ENCODE data around the gene PITX1.

- TF ChIP-seq CTCF (IDR thresholded peaks at IDR 0.05; ENCODE audit: insufficient read depth, low read length, poor library complexity, severe bottlenecking) (no peak), EZH2phosphoT487 (conservative IDR thresholded peaks at IDR 0.05; ENCODE audit: low read length) (no peak)
Observed at GRCh38 chr5:135060021-135060420, 26.0 kb upstream of the PITX1 start.
